Measurements from ENCODE around the gene PNPLA1. TPM values are rescaled to one million over a fixed set of nuclear protein-coding genes. Genes with fewer than 3 reads are reported as not detected.

Gene PNPLA1
- total RNA-seq, 1 experiment from 2014 or later = not detected

- no peak for TF ChIP-seq ZNF219 (CRISPR knock-in tag; IDR thresholded peaks at IDR 0.05; ENCODE audit: borderline replicate concordance)
- TF ChIP-seq ZNF317 (CRISPR knock-in tag; IDR thresholded peaks at IDR 0.05; ENCODE audit: borderline replicate concordance, low read depth) = no peak
- TF ChIP-seq ZBTB43 (CRISPR knock-in tag; IDR thresholded peaks at IDR 0.05) = no peak
- TF ChIP-seq MYBL2 (CRISPR knock-in tag; IDR thresholded peaks at IDR 0.05) = no peak
- TF ChIP-seq, protein P1, sequence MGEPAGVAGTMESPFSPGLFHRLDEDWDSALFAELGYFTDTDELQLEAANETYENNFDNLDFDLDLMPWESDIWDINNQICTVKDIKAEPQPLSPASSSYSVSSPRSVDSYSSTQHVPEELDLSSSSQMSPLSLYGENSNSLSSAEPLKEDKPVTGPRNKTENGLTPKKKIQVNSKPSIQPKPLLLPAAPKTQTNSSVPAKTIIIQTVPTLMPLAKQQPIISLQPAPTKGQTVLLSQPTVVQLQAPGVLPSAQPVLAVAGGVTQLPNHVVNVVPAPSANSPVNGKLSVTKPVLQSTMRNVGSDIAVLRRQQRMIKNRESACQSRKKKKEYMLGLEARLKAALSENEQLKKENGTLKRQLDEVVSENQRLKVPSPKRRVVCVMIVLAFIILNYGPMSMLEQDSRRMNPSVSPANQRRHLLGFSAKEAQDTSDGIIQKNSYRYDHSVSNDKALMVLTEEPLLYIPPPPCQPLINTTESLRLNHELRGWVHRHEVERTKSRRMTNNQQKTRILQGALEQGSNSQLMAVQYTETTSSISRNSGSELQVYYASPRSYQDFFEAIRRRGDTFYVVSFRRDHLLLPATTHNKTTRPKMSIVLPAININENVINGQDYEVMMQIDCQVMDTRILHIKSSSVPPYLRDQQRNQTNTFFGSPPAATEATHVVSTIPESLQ (CRISPR knock-in tag; IDR thresholded peaks at IDR 0.05) = no peak
- no peak for TF ChIP-seq JAZF1 (CRISPR knock-in tag; IDR thresholded peaks at IDR 0.05)
- TF ChIP-seq, protein P2, sequence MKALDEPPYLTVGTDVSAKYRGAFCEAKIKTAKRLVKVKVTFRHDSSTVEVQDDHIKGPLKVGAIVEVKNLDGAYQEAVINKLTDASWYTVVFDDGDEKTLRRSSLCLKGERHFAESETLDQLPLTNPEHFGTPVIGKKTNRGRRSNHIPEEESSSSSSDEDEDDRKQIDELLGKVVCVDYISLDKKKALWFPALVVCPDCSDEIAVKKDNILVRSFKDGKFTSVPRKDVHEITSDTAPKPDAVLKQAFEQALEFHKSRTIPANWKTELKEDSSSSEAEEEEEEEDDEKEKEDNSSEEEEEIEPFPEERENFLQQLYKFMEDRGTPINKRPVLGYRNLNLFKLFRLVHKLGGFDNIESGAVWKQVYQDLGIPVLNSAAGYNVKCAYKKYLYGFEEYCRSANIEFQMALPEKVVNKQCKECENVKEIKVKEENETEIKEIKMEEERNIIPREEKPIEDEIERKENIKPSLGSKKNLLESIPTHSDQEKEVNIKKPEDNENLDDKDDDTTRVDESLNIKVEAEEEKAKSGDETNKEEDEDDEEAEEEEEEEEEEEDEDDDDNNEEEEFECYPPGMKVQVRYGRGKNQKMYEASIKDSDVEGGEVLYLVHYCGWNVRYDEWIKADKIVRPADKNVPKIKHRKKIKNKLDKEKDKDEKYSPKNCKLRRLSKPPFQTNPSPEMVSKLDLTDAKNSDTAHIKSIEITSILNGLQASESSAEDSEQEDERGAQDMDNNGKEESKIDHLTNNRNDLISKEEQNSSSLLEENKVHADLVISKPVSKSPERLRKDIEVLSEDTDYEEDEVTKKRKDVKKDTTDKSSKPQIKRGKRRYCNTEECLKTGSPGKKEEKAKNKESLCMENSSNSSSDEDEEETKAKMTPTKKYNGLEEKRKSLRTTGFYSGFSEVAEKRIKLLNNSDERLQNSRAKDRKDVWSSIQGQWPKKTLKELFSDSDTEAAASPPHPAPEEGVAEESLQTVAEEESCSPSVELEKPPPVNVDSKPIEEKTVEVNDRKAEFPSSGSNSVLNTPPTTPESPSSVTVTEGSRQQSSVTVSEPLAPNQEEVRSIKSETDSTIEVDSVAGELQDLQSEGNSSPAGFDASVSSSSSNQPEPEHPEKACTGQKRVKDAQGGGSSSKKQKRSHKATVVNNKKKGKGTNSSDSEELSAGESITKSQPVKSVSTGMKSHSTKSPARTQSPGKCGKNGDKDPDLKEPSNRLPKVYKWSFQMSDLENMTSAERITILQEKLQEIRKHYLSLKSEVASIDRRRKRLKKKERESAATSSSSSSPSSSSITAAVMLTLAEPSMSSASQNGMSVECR (CRISPR knock-in tag; IDR thresholded peaks at IDR 0.05; ENCODE audit: borderline replicate concordance) = no peak
- no peak for TF ChIP-seq CBFB (CRISPR knock-in tag; IDR thresholded peaks at IDR 0.05; ENCODE audit: low read depth)
- TF ChIP-seq, protein P3, sequence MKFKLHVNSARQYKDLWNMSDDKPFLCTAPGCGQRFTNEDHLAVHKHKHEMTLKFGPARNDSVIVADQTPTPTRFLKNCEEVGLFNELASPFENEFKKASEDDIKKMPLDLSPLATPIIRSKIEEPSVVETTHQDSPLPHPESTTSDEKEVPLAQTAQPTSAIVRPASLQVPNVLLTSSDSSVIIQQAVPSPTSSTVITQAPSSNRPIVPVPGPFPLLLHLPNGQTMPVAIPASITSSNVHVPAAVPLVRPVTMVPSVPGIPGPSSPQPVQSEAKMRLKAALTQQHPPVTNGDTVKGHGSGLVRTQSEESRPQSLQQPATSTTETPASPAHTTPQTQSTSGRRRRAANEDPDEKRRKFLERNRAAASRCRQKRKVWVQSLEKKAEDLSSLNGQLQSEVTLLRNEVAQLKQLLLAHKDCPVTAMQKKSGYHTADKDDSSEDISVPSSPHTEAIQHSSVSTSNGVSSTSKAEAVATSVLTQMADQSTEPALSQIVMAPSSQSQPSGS (CRISPR knock-in tag; IDR thresholded peaks at IDR 0.05; ENCODE audit: borderline replicate concordance, low read depth) = no peak
- no peak for TF ChIP-seq GRHL2 (CRISPR knock-in tag; IDR thresholded peaks at IDR 0.05; ENCODE audit: insufficient replicate concordance, severe bottlenecking)
- TF ChIP-seq, protein P4, sequence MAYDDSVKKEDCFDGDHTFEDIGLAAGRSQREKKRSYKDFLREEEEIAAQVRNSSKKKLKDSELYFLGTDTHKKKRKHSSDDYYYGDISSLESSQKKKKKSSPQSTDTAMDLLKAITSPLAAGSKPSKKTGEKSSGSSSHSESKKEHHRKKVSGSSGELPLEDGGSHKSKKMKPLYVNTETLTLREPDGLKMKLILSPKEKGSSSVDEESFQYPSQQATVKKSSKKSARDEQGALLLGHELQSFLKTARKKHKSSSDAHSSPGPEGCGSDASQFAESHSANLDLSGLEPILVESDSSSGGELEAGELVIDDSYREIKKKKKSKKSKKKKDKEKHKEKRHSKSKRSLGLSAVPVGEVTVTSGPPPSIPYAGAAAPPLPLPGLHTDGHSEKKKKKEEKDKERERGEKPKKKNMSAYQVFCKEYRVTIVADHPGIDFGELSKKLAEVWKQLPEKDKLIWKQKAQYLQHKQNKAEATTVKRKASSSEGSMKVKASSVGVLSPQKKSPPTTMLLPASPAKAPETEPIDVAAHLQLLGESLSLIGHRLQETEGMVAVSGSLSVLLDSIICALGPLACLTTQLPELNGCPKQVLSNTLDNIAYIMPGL (CRISPR knock-in tag; IDR thresholded peaks at IDR 0.05) = no peak
- TF ChIP-seq, protein P5, sequence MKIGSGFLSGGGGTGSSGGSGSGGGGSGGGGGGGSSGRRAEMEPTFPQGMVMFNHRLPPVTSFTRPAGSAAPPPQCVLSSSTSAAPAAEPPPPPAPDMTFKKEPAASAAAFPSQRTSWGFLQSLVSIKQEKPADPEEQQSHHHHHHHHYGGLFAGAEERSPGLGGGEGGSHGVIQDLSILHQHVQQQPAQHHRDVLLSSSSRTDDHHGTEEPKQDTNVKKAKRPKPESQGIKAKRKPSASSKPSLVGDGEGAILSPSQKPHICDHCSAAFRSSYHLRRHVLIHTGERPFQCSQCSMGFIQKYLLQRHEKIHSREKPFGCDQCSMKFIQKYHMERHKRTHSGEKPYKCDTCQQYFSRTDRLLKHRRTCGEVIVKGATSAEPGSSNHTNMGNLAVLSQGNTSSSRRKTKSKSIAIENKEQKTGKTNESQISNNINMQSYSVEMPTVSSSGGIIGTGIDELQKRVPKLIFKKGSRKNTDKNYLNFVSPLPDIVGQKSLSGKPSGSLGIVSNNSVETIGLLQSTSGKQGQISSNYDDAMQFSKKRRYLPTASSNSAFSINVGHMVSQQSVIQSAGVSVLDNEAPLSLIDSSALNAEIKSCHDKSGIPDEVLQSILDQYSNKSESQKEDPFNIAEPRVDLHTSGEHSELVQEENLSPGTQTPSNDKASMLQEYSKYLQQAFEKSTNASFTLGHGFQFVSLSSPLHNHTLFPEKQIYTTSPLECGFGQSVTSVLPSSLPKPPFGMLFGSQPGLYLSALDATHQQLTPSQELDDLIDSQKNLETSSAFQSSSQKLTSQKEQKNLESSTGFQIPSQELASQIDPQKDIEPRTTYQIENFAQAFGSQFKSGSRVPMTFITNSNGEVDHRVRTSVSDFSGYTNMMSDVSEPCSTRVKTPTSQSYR (CRISPR knock-in tag; IDR thresholded peaks at IDR 0.05) = no peak
- no peak for TF ChIP-seq E2F4 (CRISPR knock-in tag; IDR thresholded peaks at IDR 0.05; ENCODE audit: borderline replicate concordance, low read depth)
These were observed 73.3 kb downstream of the PNPLA1 start (continued) for GRCh38 chr6:36343109-36343680.

All from WTC11 (cell line).